ENCODE measurements around the gene FMNL2. TPM values are rescaled to one million over a fixed set of nuclear protein-coding genes. Genes with fewer than 3 reads are reported as not detected.

The FMNL2 gene
- total RNA-seq, 1 experiment from 2014 or later = 33.6 TPM

GRCh38 chr2:152555048-152555447 lies 220.1 kb downstream of the FMNL2 start:
- DNase-seq = no peak
- no peak overlapping the region for H3K18ac ChIP-seq (ENCODE audit: insufficient read length, low read depth, low read length)

More at GRCh38 chr2:152555048-152555447, 220.1 kb downstream of the FMNL2 start:
- TF ChIP-seq, protein P1, sequence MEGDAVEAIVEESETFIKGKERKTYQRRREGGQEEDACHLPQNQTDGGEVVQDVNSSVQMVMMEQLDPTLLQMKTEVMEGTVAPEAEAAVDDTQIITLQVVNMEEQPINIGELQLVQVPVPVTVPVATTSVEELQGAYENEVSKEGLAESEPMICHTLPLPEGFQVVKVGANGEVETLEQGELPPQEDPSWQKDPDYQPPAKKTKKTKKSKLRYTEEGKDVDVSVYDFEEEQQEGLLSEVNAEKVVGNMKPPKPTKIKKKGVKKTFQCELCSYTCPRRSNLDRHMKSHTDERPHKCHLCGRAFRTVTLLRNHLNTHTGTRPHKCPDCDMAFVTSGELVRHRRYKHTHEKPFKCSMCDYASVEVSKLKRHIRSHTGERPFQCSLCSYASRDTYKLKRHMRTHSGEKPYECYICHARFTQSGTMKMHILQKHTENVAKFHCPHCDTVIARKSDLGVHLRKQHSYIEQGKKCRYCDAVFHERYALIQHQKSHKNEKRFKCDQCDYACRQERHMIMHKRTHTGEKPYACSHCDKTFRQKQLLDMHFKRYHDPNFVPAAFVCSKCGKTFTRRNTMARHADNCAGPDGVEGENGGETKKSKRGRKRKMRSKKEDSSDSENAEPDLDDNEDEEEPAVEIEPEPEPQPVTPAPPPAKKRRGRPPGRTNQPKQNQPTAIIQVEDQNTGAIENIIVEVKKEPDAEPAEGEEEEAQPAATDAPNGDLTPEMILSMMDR (conservative IDR thresholded peaks at IDR 0.05) = peak; percentile 69
- H3T11ph ChIP-seq (ENCODE audit: low read length) = no peak overlapping the region
- H2BK12ac ChIP-seq (ENCODE audit: insufficient read length, low read depth, low read length) = no peak overlapping the region
- no peak overlapping the region for H3K23ac ChIP-seq (ENCODE audit: insufficient read length, low read depth, low read length)
- H3K9ac ChIP-seq (ENCODE audit: extremely low read depth, insufficient read length, low read length) = no peak overlapping the region
- H3K14ac ChIP-seq (ENCODE audit: insufficient read depth, low read length) = no peak overlapping the region
- H3K9me3 ChIP-seq (ENCODE audit: control insufficient read depth, low read depth, low read length) = no peaks in the 10 kb centered on the region
- H2BK20ac ChIP-seq (ENCODE audit: low read depth, low read length, poor library complexity, severe bottlenecking) = no peak overlapping the region
- H3K4me2 ChIP-seq (ENCODE audit: insufficient read depth, insufficient read length, low read length) = no peak overlapping the region
- no peak overlapping the region for H2BK120ac ChIP-seq (ENCODE audit: low read depth, low read length, poor library complexity, severe bottlenecking)
- H4K5ac ChIP-seq (ENCODE audit: insufficient read length, low read depth, low read length) = no peak overlapping the region
- no peak overlapping the region for H3K56ac ChIP-seq (ENCODE audit: insufficient read length, low read depth, low read length)
- H2AK5ac ChIP-seq (ENCODE audit: insufficient read length, low read length) = no peak overlapping the region
- no peak overlapping the region for H3K4ac ChIP-seq (ENCODE audit: low read depth, low read length)
- Mint-ChIP-seq H3K9me3 (no peaks in the 10 kb centered on the region), H3K4me3 (no peak overlapping the region), H3K27me3 (ENCODE audit: low read depth) (no peaks in the 10 kb centered on the region), H3K36me3 (ENCODE audit: insufficient read depth in 1 of 3, low read depth in 3 of 3) (peaks cover 2 to 21% (median 15%) of the 10 kb centered on the region in 3 experiments; a peak in 5 of 7 replicates), H3K27ac (peak overlapping the region in 1 of 3 experiments; percentile 22; a peak in 1 of 7 replicates), H3K4me1 (peaks cover 13 to 19% of the 10 kb centered on the region in 2 experiments)
- H3K79me2 ChIP-seq (ENCODE audit: insufficient read depth, low read length) = no peaks in the 10 kb centered on the region
- no peaks in the 10 kb centered on the region for H3K79me1 ChIP-seq (ENCODE audit: insufficient read depth, low read depth, low read length, poor library complexity, severe bottlenecking)
- H2AFZ ChIP-seq (ENCODE audit: low read length) = no peak overlapping the region
- H3K27ac ChIP-seq (ENCODE audit: insufficient read length, low read depth, low read length) = no peak overlapping the region
- no peaks in the 10 kb centered on the region for H3K27me3 ChIP-seq (ENCODE audit: insufficient read depth, low read length)
- H3K23me2 ChIP-seq (ENCODE audit: insufficient read length, low read depth, low read length, poor library complexity, severe bottlenecking) = no peaks in the 10 kb centered on the region
- no peak overlapping the region for H2BK15ac ChIP-seq (ENCODE audit: low read depth, low read length)
- H4K20me1 ChIP-seq (ENCODE audit: control insufficient read depth, insufficient read depth, insufficient read length) = no peaks in the 10 kb centered on the region
- H2BK5ac ChIP-seq (ENCODE audit: insufficient read length, low read length) = no peak overlapping the region
- H4K8ac ChIP-seq (replicated peaks; ENCODE audit: insufficient read length, low read depth, low read length) = no peak overlapping the region
- no CpG with 5 or more reads among the region's 2 CpGs for WGBS (ENCODE audit: extremely low coverage, insufficient read length, low lambda C conversion rate)
- H4K91ac ChIP-seq (ENCODE audit: insufficient read length, low read depth, low read length) = no peak overlapping the region
- H3K4me1 ChIP-seq (ENCODE audit: insufficient read depth, low read length) = no peaks in the 10 kb centered on the region; the same call in 1 of the 2 replicates

All from H9 (cell line).